TTC549 (cell line): Measurements from ENCODE around the gene SSR4.
"Not testable (repeated sequence)": the region's sequence is repeated elsewhere in the genome, so short reads cannot be mapped to it uniquely, and the experiment has no call there.

Source experiments
- FAIRE-seq: peaks from 2 replicates; lab custom pipeline; 2012; peaks lifted over from hg19 to GRCh38; lab: Jason Lieb, UNC

SSR4 gene

GRCh38 chrX:153794018-153794896, at the start of gene SSR4, which contains the start of gene IDH3G:
SSR4 (plus strand) TSS chrX:153794668; CDS start chrX:153794688, 20 bp downstream.
IDH3G (minus strand) TSS chrX:153794375; CDS start chrX:153794326, 49 bp downstream.
- no peak for FAIRE-seq

DNA sequence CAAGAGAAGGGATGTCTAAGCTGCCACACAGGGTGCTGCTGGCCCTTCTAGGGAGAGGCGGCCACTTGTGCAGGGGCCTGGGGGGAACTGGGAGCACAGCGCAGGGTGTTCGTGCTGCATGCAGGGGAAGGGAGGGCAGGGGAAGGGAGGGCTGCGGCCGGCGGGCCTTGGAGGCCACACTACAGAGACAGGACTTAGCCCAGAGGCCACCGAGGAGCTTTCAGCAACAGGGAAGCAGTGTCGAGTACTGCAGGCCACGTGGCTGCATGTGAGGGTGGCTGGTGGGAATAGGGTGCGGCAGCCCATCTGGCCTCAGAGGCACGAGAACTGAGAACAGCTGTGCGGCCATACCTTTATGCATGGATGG, 49.4 kb upstream of the SSR4 start:
- not testable (repeated sequence) for FAIRE-seq

- no peak for FAIRE-seq
These were observed 48.1 kb upstream of the SSR4 start for GRCh38 chrX:153746359-153746758.

- not testable (repeated sequence) for FAIRE-seq
These were observed 47.5 kb upstream of the SSR4 start for GRCh38 chrX:153746991-153747390.

DNA sequence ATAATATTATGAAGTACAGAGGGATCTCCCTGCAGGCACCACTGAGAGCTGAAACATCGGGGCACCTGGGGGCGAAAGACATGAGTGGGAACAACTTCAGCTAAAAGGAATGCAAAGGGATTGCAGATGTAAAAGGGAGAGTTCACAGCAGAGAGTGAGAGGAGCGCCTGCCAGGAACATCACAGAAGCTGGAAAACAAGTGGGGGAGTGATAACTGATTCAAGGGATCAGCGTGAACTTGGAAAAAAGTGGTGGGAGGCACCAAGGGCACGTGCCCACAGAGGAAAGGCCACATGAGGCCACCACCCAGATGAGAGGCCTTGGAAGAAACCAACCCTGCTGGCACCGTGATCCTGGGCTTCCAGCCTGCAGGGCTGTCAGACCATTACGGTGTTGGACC, 45.5 kb upstream of the SSR4 start:
- not testable (repeated sequence) for FAIRE-seq

- FAIRE-seq = no peak
These were observed 44.2 kb upstream of the SSR4 start for GRCh38 chrX:153750127-153750774.

GRCh38 chrX:153755136-153755535, 39.3 kb upstream of the SSR4 start:
- FAIRE-seq = no peak

DNA sequence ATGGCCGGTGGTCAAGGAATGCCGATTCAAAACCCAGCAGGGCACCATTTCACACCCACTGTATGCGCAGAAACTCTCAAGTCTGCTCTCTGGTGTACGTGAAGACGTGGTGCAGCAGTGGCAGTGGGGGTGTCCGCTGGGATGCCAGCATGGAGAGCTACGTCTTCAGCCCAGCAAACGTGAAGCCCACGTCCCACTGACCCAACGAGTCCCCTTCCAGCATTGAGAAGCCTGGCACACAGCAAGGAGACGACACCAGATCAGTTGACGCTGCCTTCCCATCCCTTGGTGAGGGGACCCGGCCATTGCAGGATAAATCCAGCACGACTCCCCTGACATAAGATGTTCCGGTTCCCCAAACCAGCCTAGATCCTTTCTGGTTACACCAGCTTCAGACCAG, 32.6 kb upstream of the SSR4 start:
- FAIRE-seq = no peak

- FAIRE-seq = no peak
These were observed 31.8 kb upstream of the SSR4 start for GRCh38 chrX:153762626-153763173.

DNA sequence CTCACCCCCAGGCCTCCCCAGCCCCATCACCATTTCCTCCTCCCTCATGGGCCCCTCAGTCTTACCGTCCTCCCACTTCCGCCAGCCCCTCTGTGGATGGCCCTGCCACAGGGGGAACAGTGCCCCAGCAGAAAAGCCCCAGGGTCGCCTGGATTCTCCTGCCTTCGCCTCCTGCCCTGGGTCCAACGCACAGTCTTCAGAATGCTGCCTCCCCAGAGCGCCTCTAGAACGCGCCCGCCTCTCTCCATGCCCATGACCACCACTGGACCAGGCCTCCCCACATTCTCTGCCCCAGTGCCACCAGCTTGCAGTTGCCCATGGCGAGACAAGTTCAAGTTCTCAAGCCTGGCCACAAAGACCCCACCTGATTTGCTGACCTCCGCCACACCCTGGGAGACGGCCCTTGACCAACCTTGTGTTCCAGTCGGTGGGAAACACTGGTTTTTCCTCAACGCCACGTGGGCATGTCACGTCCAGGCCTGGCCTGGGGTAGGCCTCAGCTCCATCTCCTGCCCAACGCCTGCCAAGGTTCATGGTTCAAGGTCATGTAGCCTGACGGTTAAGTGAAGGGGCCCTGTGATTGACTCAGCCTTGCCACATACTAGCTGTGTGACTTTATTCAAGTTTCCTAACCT, 31.1 kb upstream of the SSR4 start:
- FAIRE-seq = no peak

DNA sequence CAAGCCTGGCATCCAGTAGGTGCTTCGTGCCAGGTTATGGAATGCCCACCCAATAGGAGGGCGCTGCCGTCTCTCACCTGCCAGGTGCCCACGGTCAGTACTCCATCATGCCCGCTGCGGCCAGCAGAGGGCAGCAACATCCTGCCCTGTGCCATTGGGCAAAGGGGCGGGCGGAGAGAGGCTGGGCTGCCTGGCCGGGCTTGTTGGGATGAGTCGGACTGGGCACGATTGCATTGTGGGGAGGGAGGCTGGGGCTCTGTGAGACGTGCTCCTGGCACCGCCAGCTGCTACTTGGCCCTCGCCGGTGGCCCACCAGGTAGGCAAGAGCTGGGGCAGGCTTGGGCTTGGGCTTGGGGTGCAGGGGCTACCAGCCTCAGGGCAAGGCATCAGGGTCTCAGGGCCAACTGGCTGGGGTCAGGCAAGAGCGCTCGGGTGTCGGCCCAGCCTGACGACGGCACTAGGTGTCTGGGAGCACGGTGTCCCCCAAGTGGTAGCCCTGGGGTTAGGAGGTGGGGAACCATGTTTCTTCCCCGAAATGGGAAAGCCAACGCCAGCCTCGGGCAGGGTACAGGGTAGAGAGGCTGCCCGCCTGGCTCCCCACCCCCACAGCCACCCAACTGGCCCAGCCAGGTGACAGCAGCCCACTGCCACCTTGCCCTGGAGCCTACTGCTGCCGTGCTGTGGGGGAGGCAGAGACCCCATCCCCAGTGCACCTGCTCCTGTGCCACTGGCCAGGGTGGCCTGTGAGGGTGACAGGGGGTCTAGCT, 30.3 kb upstream of the SSR4 start, which contains the start of gene PLXNB3:
PLXNB3 (plus strand) TSS at position 261 of the 767 bp plus-strand sequence. CDS start 1,287 bp downstream, outside the sequence.
- no peak for FAIRE-seq

GRCh38 chrX:153764786-153765137, 29.7 kb upstream of the SSR4 start:
- FAIRE-seq = no peak

GRCh38 chrX:153765138-153766079, 29.1 kb upstream of the SSR4 start:
- no peak for FAIRE-seq

DNA sequence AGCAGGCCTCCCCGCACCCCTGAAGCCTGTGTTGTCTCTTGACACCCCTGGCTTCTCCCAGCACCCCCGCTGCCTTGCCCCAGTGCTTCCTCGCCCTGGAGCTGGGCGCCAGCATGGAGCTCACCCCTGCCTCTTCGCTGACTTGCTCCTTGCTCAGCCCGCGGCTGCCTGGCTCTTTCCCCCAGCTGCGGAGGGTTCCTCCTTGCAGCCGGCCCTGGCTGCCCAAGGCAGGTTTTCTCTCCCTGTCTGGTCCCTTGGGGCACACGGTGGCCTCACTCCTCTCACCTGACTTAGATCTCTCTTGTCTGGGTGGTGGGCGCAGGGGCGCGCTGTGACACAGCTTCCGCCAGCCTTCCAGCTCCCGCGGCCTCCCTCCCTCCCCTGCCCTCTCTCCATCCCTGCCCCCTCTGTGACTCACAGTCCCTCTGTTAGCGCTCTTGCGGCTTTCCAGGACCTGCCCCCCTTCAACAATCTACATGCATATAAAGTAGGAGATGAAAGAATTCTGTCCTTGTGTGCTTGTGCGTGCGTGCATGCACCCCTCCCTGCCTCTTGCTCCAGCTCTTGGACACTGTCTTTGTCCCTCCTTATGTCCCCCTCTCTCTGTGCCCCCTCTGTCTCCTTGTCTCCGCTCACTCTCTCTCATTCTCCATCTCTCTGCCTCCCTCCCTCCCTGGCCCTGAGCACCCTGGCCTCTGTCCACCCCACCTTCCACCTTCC, 28.2 kb upstream of the SSR4 start:
- FAIRE-seq = no peak

- FAIRE-seq = no peak
These were observed 27.4 kb upstream of the SSR4 start for GRCh38 chrX:153766871-153767673.

DNA sequence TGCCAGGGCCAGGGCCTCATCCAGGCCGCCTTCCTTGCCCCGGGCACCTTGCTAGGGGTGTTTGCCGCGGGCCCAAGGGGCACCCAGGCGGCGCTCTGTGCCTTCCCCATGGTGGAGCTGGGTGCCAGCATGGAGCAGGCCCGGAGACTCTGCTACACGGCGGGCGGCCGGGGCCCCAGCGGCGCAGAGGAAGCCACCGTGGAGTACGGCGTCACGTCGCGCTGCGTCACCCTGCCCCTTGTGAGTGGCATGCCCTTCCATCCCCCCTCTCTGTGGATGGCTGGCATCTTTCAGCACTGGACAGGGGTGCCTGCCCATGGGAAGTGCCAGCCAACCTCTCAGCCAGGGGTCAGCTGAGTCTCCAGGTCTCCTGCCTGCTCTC, 26.8 kb upstream of the SSR4 start:
- FAIRE-seq = no peak

DNA sequence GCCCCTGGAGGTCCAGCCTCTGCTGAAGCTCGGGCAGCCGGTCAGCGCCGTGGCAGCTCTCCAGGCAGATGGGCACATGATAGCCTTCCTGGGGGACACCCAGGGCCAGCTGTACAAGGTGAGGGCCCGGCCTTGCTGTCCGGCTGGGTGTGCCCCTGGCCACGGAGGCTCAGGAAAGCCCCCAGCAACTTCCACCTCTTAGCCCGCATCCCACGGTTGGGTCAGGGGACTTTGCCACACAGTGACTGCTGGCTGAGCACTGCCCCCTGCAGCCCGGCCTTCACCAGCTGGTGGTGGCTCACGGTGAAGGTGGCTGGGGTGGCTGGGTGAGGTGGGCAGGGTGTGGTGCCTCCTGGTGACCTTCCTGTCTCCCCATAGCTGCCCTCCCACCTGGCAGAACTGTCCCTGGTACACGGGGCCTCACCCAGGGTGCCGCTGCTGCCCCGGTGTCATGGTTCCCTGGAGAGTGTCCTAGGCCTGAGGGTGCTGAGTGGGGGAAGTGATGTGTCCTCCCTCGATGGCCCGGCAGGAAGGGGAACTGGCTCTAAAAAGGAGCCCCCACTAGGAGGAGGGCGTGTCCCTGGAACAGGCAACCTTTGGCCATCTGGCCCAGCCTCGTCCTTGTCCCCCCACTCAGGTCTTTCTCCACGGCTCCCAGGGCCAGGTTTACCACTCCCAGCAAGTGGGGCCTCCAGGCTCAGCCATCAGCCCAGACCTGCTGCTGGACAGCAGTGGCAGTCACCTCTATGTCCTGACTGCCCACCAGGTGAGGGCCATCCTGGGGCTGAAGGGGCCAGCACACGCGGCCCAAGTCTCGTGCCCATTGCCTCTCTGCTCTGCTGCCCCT, 25.9 kb upstream of the SSR4 start:
- no peak for FAIRE-seq

GRCh38 chrX:153769158-153769864, 25.2 kb upstream of the SSR4 start:
- no peak for FAIRE-seq
